Osteoblast (primary cell): ENCODE measurements around the gene LZIC. TPM values are rescaled to one million over a fixed set of nuclear protein-coding genes. Genes with fewer than 3 reads are reported as not detected.

Experiments
- DNase-seq: peaks from one replicate; pipeline ENCODE4 v3.0.0; 2011; ENCODE audit warnings: low spot score, mixed read lengths; ENCODE audit not compliant: insufficient read length; ENCODE audit errors: missing footprints
- H2AFZ ChIP-seq: 2 replicates; pipeline ENCODE4 v1.6.0; 2011; ENCODE audit warnings: mild to moderate bottlenecking, low read length
- H3K27ac ChIP-seq: 2 replicates; pipeline ENCODE4 v1.5.1; 2011; ENCODE audit warnings: mild to moderate bottlenecking, low read depth, low read length, moderate library complexity
- H3K27me3 ChIP-seq: 2 replicates; pipeline ENCODE4 v1.6.0; 2012; ENCODE audit warnings: mild to moderate bottlenecking, control low read depth, inconsistent platforms, low read length, moderate library complexity; ENCODE audit not compliant: insufficient read depth
- H3K36me3 ChIP-seq: 2 replicates; pipeline ENCODE4 v1.5.1; 2011; ENCODE audit warnings: mild to moderate bottlenecking, low read length, control low read depth, moderate library complexity; ENCODE audit not compliant: insufficient read depth
- H3K4me1 ChIP-seq: 2 replicates; pipeline ENCODE4 v1.5.1; 2011; ENCODE audit warnings: mild to moderate bottlenecking, low read length, control low read depth, moderate library complexity; ENCODE audit not compliant: insufficient read depth
- H3K4me2 ChIP-seq: 2 replicates; pipeline ENCODE4 v1.6.0; 2011; ENCODE audit warnings: mild to moderate bottlenecking, low read length; ENCODE audit not compliant: insufficient read depth
- H3K4me3 ChIP-seq: fragments of 200-600 bp; sonication (generic); 3 replicates; pipeline ENCODE4 v1.5.1; 2012; ENCODE audit warnings: mild to moderate bottlenecking, low read length, inconsistent platforms; ENCODE audit not compliant: insufficient read depth
- H3K79me2 ChIP-seq: 2 replicates; pipeline ENCODE4 v1.6.0; 2012; ENCODE audit warnings: mild to moderate bottlenecking, low read length, control low read depth, inconsistent platforms; ENCODE audit not compliant: insufficient read depth
- H3K9me3 ChIP-seq: 2 replicates; pipeline ENCODE4 v1.5.1; 2011; ENCODE audit warnings: low read depth, low read length, control low read depth
- H4K20me1 ChIP-seq: 2 replicates; pipeline ENCODE4 v1.6.0; 2012; ENCODE audit warnings: mild to moderate bottlenecking, low read length, control low read depth; ENCODE audit not compliant: insufficient read depth
- CTCF ChIP-seq: IDR thresholded peaks from 2 replicates; pipeline ENCODE4 v1.5.1; 2011; ENCODE audit warnings: mild to moderate bottlenecking, low read depth, low read length, moderate library complexity; ENCODE audit errors: extremely low read depth
- total RNA-seq: library from RNA; depleted of rRNA; stranded (reverse); fragments of >200 nt; gene quantifications from 2 replicates; pipeline ENCODE4 v1.2.3, GENCODE V29; 2012

LZIC gene
- total RNA-seq, 1 donor = 37.6 TPM

DNA sequence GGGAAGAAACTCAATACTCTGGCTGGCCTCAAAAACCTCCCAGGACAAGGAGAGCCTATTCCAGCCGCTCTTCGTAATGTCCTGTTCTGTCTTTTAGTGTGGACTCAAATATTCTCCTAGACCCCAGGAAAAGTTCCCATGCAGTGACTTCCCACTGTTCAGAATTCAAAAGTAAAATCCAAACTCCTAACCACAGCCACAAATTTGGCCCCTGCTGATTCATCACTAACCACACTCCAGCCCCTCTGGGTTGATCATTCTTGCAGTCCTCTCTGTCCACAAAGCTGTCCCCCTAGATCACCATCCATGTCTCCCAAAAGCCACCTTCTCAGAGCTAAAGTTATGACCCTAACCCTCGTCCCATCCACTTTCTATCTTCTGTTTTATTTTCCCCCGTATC lies 38.2 kb downstream of the LZIC start:
- no peak for TF ChIP-seq CTCF
- peaks cover 11% of the 10 kb centered on the region for H3K79me2 ChIP-seq
- H3K4me3 ChIP-seq = no peak overlapping the region
- H3K9me3 ChIP-seq = no peaks in the 10 kb centered on the region
- H4K20me1 ChIP-seq = peaks cover 26% of the 10 kb centered on the region
- no peaks in the 10 kb centered on the region for H3K36me3 ChIP-seq
- DNase-seq = no peak
- H3K4me1 ChIP-seq = peaks cover 22% of the 10 kb centered on the region
- H3K4me2 ChIP-seq = peak overlapping the region; percentile 16
- H3K27ac ChIP-seq = peak overlapping the region; percentile 25
- H3K27me3 ChIP-seq = no peaks in the 10 kb centered on the region
- H2AFZ ChIP-seq = no peak overlapping the region

DNA sequence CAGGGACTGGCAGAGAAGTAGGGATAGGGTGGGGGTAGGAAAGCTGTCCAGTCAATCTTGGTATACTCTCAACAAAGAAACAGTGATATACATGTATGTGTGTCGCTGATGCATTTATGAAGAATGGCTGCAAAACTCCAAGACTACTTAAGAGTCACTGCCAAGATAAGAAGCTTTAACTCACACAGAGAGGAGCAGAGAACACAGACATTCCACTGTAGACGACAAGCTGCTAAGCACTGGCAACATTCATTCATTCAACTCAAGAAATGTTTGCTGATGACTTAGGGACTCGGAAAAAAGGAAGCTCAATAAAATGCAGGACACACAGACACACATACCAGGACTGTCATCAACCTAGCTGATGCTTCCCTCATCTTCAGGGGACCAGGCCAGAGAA lies 38.6 kb downstream of the LZIC start:
- Histone ChIP-seq H3K4me2 (peak overlapping the region; percentile 16), H3K4me3 (no peak overlapping the region), H2AFZ (no peak overlapping the region), H3K27ac (peak overlapping the region; percentile 25), H4K20me1 (peaks cover 26% of the 10 kb centered on the region), H3K4me1 (peaks cover 22% of the 10 kb centered on the region), H3K27me3 (no peaks in the 10 kb centered on the region), H3K79me2 (peaks cover 10% of the 10 kb centered on the region), H3K9me3 (no peaks in the 10 kb centered on the region), H3K36me3 (no peaks in the 10 kb centered on the region)
- no peak for DNase-seq
- no peak for TF ChIP-seq CTCF

DNA sequence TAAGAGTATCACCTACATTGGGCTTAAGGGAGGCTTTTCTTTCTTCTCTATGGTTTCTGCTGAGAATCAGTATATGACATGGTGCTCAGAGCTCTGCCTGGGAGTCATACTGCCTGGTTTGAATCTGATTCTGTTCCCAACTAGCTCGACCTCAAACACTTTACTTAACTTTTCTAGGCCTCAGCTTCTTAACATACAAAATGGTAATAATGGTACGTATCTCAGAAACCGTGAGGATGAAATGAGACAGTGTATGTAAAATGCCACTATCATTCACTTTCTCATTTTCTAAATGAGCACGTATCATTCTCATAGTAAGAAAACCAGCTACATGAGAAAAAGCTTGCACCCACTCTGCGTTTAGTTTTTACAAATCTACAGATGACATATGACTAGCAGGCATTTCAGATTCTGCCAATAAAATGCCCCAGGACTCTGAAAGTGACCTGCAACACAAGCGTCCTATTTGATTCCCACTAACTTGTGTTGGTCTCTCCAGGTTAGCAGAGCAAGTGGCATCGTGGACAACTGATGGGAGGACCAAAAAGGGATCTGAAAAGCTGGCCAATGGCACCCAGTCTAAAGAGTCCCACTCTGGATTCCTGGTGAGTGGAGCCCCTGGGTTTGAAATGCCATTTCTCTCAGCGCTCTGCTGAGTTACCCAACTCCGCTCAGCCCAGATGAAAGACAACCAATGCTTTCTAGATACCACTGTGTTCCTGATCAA lies 39.2 kb downstream of the LZIC start:
- Histone ChIP-seq H3K79me2 (peaks cover 3% of the 10 kb centered on the region), H3K4me2 (no peak overlapping the region)

More for the DNA sequence above, 39.2 kb downstream of the LZIC start:
- H3K27me3 ChIP-seq = no peaks in the 10 kb centered on the region
- no peak for TF ChIP-seq CTCF
- peaks cover 17% of the 10 kb centered on the region for H3K4me1 ChIP-seq
- H3K4me3 ChIP-seq = no peak overlapping the region
- peaks cover 26% of the 10 kb centered on the region for H4K20me1 ChIP-seq
- DNase-seq = no peak
- no peak overlapping the region for H3K27ac ChIP-seq
- no peaks in the 10 kb centered on the region for H3K36me3 ChIP-seq
- H3K9me3 ChIP-seq = no peaks in the 10 kb centered on the region
- no peak overlapping the region for H2AFZ ChIP-seq
